PC-9 (cell line): Measurements from ENCODE around the gene PGBD5.

ENCODE experiments used
- EZH2 ChIP-seq: fragments of 200-600 bp; sonication (generic); IDR thresholded peaks from 2 replicates; pipeline ENCODE4 v1.8.0; 2017; ENCODE audit warnings: antibody characterized with exemption, low read depth
- TF ChIP-seq, protein P1 (sequence below): fragments of 200-600 bp; sonication (generic); conservative IDR thresholded peaks from 2 replicates; pipeline ENCODE4 v1.6.1; 2017; ENCODE audit warnings: mixed run types, antibody characterized with exemption, mild to moderate bottlenecking, moderate library complexity

GRCh38 chr1:230394741-230395140, 31.4 kb downstream of the PGBD5 start:
- TF ChIP-seq, protein P1, sequence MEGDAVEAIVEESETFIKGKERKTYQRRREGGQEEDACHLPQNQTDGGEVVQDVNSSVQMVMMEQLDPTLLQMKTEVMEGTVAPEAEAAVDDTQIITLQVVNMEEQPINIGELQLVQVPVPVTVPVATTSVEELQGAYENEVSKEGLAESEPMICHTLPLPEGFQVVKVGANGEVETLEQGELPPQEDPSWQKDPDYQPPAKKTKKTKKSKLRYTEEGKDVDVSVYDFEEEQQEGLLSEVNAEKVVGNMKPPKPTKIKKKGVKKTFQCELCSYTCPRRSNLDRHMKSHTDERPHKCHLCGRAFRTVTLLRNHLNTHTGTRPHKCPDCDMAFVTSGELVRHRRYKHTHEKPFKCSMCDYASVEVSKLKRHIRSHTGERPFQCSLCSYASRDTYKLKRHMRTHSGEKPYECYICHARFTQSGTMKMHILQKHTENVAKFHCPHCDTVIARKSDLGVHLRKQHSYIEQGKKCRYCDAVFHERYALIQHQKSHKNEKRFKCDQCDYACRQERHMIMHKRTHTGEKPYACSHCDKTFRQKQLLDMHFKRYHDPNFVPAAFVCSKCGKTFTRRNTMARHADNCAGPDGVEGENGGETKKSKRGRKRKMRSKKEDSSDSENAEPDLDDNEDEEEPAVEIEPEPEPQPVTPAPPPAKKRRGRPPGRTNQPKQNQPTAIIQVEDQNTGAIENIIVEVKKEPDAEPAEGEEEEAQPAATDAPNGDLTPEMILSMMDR = no peak
- TF ChIP-seq EZH2 = no peak
